AG04449 (cell line): ENCODE results near the gene RELN.
A peak's percentile ranks its signal among the peaks of the same experiment; 100 is the strongest.

Experiments used
- CTCF ChIA-PET: fragments of 350-600 bp; formaldehyde crosslinking; extraction: SDS; loops from one replicate; lab custom pipeline; 2021; ENCODE audit warnings: antibody characterized with exemption; lab: Yijun Ruan, JAX
- POLR2A ChIA-PET: fragments of 400-600, 350-600 bp; formaldehyde crosslinking; extraction: SDS; loops from one replicate; lab custom pipeline; 2020; ENCODE audit warnings: antibody characterized with exemption, inconsistent platforms; lab: Yijun Ruan, JAX
- DNase-seq: peaks from one replicate; pipeline ENCODE4 v3.0.0-alpha.2; 2010; ENCODE audit warnings: low read depth, low spot score
- H3K4me3 ChIP-seq: 2 replicates; pipeline ENCODE4 v1.5.1; 2011; ENCODE audit warnings: low read depth, mild to moderate bottlenecking, control low read depth, low read length
- CTCF ChIP-seq: IDR thresholded peaks from one replicate; pipeline ENCODE4 v1.5.1; 2011; ENCODE audit warnings: mild to moderate bottlenecking, moderate library complexity, low read length, control low read depth, inconsistent platforms; ENCODE audit not compliant: insufficient read depth; ENCODE audit errors: missing control alignments

The RELN gene

DNA sequence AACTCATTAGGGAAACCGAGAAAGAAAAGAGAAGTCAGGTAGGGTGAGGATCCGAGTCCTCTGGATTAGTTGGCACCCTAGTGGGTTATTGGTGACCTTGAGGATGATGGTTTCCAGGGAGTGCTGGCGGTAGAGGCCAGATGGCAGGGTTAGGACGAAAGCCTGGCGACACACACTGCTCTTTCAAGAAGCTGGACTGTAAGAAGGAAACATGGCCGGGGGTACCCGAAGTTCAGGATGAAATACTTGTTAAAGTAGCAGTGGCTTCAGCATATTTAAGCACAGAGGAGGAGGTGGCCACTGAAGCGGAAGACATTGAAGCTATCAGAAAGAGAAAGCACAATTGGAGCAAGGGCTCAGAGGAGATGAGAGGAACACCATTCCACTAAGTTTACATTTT lies 224.6 kb downstream of the RELN start:
- POLR2A ChIA-PET, result no interaction called here

DNA sequence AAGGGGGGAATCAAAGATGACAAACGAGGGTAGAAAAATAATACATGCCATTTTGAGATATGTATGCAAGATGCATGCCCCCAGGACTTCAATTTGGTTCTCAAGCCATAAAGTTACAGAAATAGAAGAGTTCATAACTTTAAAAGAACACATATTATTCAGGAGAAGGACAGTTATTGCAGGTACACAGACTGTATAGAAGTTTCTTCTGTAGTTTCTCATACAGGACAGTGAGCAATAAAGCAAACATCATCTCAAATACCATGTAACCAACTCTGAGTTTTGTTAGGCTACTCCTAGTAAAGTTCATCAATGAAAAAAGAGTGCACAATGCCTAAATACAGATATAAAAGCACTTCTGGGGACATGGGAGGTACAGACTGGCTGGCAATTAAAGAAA lies 226.6 kb downstream of the RELN start:
- no peak overlapping the region for H3K4me3 ChIP-seq
- POLR2A ChIA-PET, result no interaction called here
- no peak for TF ChIP-seq CTCF
- DNase-seq, result no peak
- CTCF ChIA-PET, result no interaction called here

More for the DNA sequence above, 224.6 kb downstream of the RELN start:
- H3K4me3 ChIP-seq, result no peak overlapping the region
- CTCF ChIA-PET, result interaction anchor here (0.5 kb wide), 1 partner anchor 479 kb away, joined by 3 read pairs; no protein-coding TSS in a partner anchor
- TF ChIP-seq CTCF, result no peak
- DNase-seq, result no peak

DNA sequence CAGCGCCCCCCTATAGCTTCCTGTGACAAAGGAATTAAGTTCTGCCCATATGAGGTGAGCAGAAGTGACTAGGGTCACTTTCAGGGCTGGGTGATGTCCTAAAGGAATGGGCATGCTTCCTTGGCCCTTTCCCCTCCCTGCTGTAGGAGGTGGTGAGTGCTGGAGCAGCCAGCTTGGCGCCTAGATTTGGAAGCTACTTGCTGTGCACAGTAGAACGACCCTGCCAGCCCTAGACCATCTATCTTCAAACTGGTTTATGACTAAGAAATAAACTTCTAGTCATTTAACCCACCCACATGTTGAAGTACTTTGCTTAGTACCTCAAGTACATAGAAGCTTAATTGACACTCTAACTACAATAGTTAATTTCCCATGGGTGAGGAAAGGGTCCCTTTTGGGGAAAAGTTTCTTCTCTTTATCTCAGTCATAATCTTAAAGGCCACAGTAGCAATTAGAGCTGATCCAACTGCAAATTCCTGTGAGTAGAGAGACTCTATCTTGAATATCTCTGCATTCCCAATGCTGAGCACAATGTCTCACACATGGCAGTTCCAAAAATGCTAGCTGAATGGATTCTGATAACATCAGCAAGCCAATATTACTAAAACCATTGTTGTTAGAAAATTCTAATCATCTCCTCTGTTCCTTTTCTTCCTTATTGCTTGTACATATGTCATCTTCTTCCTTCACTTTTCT lies 227.2 kb downstream of the RELN start:
- DNase-seq, result no peak

GRCh38 chr7:103752995-103753394 lies 236.5 kb downstream of the RELN start:
- TF ChIP-seq CTCF, result peak; percentile 11
- POLR2A ChIA-PET, result no interaction called here
- no peak overlapping the region for H3K4me3 ChIP-seq
- CTCF ChIA-PET, result interaction anchor here (1.1 to 5.8 kb wide), 6 partner anchors 86 to 229 kb away, joined by 3 to 65 read pairs (median 5); no protein-coding TSS in a partner anchor
- no peak for DNase-seq

More for the DNA sequence above, 227.2 kb downstream of the RELN start:
- no peak for TF ChIP-seq CTCF
- POLR2A ChIA-PET, result no interaction called here
- CTCF ChIA-PET, result no interaction called here
- no peak overlapping the region for H3K4me3 ChIP-seq

DNA sequence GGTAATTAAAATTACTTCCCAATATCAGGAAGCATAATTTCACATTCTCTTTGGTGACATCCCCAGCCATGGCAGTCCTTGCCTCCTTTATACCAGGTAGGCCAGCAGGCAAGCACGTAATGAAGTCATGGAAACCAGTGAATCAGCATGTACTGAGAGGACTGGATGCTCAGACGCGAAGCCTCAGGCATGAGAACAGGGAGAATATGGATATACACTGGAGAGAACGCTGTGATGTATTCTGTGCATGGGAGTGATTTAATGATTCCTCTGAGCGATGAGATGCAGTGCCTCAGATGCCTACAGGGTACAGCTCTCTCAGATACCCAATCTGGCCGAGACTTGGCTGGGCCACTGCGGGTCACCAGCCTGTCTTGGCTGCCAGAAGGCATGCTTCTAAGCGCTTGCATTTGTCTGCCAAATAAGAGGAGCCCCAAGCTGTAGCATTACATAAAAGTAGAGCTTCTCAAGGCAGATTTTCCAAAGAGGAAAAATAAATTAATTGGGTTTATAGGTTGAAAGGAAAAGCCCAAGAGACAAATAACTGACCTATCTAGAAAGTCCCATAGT lies 238.1 kb downstream of the RELN start:
- ChIA-PET CTCF (interaction anchor here (1.2 to 5.8 kb wide), 2 partner anchors 139 to 177 kb away, joined by 3 to 65 read pairs; no protein-coding TSS in a partner anchor), POLR2A (no interaction called here)
- no peak overlapping the region for H3K4me3 ChIP-seq
- TF ChIP-seq CTCF, result no peak
- DNase-seq, result no peak

DNA sequence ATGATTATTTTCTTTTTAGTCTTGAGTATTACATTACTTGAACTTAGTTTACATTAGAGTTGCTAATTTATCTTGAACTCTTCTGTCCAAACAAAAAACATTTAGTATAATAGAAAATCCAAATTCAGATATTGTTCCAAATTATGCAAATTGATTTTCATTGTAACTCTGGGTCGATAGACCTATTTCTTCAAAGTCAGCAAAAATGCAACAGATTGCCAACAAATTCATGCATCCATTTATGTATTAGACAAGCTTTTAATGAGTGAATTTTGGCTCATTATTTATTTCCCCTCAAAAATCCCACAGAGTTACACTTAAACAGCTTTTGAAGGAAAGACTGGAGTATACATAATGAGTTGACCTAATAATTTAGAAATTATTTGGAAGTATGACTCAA lies 240.8 kb downstream of the RELN start:
- no peak for DNase-seq
- TF ChIP-seq CTCF, result no peak
- H3K4me3 ChIP-seq, result no peak overlapping the region
- ChIA-PET CTCF (no interaction called here), POLR2A (no interaction called here)
